Measurements from ENCODE around the gene ZBED3. TPM values are rescaled to one million over a fixed set of nuclear protein-coding genes. Genes with fewer than 3 reads are reported as not detected.
A peak's percentile ranks its signal among the peaks of the same experiment; 100 is the strongest.
"Not testable (repeated sequence)": the region's sequence is repeated elsewhere in the genome, so short reads cannot be mapped to it uniquely, and the experiment has no call there.

The ZBED3 gene
- polyA plus RNA-seq, 4 donors, result 26.1 to 35.8 (median 31.1) TPM

GRCh38 chr5:77080479-77080878 lies 6.6 kb downstream of the ZBED3 start:
- not testable (repeated sequence) for DNase-seq (ENCODE audit: low read depth in 4 of 4, low spot score in 2 of 4)

- no peak for DNase-seq (ENCODE audit: low read depth in 4 of 4, low spot score in 2 of 4)
Measured at GRCh38 chr5:77077829-77078176, 9.3 kb downstream of the ZBED3 start.

GRCh38 chr5:77076961-77077828 lies 9.9 kb downstream of the ZBED3 start:
- DNase-seq (ENCODE audit: low read depth in 4 of 4, low spot score in 2 of 4), result peak in 3 of 4 donors; percentile 53 to 59 (median 58)

- no peak for DNase-seq (ENCODE audit: low read depth in 4 of 4, low spot score in 2 of 4)
Measured at GRCh38 chr5:77074745-77075144, 12.3 kb downstream of the ZBED3 start.

GRCh38 chr5:77073667-77074066 lies 13.4 kb downstream of the ZBED3 start:
- DNase-seq (ENCODE audit: low read depth in 4 of 4, low spot score in 2 of 4), result no peak

GRCh38 chr5:77066823-77067442 lies 20.2 kb downstream of the ZBED3 start:
- DNase-seq (ENCODE audit: low read depth in 4 of 4, low spot score in 2 of 4), result no peak

- DNase-seq (ENCODE audit: low read depth in 4 of 4, low spot score in 2 of 4), result no peak
Measured at GRCh38 chr5:77066184-77066583, 20.9 kb downstream of the ZBED3 start.

- no peak for DNase-seq (ENCODE audit: low read depth in 4 of 4, low spot score in 2 of 4)
Measured at GRCh38 chr5:77065256-77065655, 21.8 kb downstream of the ZBED3 start.

GRCh38 chr5:77064040-77064439 lies 23.0 kb downstream of the ZBED3 start:
- DNase-seq (ENCODE audit: low read depth in 4 of 4, low spot score in 2 of 4), result no peak

GRCh38 chr5:77046416-77047073 lies 40.5 kb downstream of the ZBED3 start:
- DNase-seq (ENCODE audit: low read depth in 4 of 4, low spot score in 2 of 4), result no peak

GRCh38 chr5:77035950-77036349 lies 51.1 kb downstream of the ZBED3 start:
- DNase-seq (ENCODE audit: low read depth in 4 of 4, low spot score in 2 of 4), result no peak

- no peak for DNase-seq (ENCODE audit: low read depth in 4 of 4, low spot score in 2 of 4)
Measured at GRCh38 chr5:77033338-77033737, 53.7 kb downstream of the ZBED3 start.

- DNase-seq (ENCODE audit: low read depth in 4 of 4, low spot score in 2 of 4), result no peak
Measured at GRCh38 chr5:77032635-77033034, 54.5 kb downstream of the ZBED3 start.

GRCh38 chr5:77031891-77032290 lies 55.2 kb downstream of the ZBED3 start:
- DNase-seq (ENCODE audit: low read depth in 4 of 4, low spot score in 2 of 4), result no peak

- DNase-seq (ENCODE audit: low read depth in 4 of 4, low spot score in 2 of 4), result peak; percentile 73 to 86 (median 84)
Measured at GRCh38 chr5:77030097-77031071, 56.7 kb downstream of the ZBED3 start, which contains the start of gene AGGF1. TSS of gene AGGF1 (plus strand) at chr5:77030404. CDS start at chr5:77030767, 363 bp downstream.

- no peak for DNase-seq (ENCODE audit: low read depth in 4 of 4, low spot score in 2 of 4)
Measured at GRCh38 chr5:77029376-77029885, 57.7 kb downstream of the ZBED3 start.

- no peak for DNase-seq (ENCODE audit: low read depth in 4 of 4, low spot score in 2 of 4)
Measured at GRCh38 chr5:77028631-77029375, 58.3 kb downstream of the ZBED3 start.

GRCh38 chr5:77024490-77024889 lies 62.6 kb downstream of the ZBED3 start:
- no peak for DNase-seq (ENCODE audit: low read depth in 4 of 4, low spot score in 2 of 4)
